NCI-H1417 treated with DMSO at 0.1 percent for 48 hours (cell line): ENCODE data around the gene KRTAP1-4.
"Not testable (repeated sequence)": the region's sequence is repeated elsewhere in the genome, so short reads cannot be mapped to it uniquely, and the experiment has no call there.

Experiments used
- DNase-seq: peaks from one replicate; lab custom pipeline; 2025; lab: John Stamatoyannopoulos, UW

KRTAP1-4 gene

DNA sequence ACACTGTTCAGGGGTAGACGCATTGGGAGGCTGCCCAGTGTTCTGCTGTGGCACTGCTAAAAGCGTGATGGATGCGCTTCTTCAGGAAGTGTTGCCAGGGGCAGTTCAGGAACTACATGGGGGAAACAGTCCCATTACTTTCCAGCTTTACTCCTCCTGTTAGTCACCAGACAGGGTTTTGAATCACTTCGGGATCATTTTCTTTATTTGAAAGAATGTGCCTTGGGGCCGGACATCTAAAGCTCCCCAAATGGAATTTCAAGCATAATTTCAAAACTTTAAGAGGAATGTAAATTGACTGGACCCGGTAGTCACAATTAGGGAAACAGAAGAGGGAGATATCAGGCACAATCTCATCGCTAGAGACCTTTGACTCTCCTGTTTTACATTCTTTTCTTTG, 18.4 kb upstream of the KRTAP1-4 start:
- DNase-seq, result no peak

DNA sequence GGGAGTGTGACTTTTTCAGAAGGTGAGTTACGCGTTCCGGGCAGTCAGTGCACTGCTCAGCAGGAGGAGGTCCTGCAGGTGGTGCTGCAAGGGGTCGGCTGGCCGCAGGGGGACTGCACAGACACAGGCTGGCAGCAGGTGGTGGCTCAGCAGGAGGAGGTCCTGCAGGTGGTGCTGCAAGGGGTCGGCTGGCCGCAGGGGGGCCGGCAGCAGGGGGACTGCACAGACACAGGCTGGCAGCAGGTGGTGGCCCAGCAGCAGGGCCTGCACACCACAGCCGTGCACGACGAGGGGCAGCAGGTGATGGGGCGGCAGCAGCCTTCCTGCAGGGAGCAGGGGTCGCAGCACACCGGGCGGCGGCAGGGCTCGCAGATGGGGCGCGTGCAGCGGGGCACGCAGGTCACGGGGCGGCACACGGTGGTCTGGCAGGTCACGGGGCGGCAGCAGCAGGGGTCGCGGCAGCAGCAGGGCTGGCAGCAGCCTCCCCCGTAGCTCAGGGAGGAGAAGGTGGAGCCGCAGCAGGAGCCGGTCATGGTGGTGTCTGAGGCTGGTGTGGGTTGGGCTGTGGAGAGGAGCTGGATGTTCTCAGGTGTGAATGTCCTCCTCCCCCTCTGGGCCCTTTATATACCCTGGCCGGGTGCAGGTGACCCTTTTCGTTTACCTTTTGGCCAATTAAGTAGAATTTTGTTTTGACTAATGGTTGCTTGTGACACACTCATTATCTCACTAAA, 16.9 kb upstream of the KRTAP1-4 start, which contains the start of gene KRTAP2-1:
Gene KRTAP2-1, minus strand, starts transcription at position 582 of the 731 bp plus-strand sequence. Its CDS starts 49 bp downstream, at position 533.
- not testable (repeated sequence) for DNase-seq

DNA sequence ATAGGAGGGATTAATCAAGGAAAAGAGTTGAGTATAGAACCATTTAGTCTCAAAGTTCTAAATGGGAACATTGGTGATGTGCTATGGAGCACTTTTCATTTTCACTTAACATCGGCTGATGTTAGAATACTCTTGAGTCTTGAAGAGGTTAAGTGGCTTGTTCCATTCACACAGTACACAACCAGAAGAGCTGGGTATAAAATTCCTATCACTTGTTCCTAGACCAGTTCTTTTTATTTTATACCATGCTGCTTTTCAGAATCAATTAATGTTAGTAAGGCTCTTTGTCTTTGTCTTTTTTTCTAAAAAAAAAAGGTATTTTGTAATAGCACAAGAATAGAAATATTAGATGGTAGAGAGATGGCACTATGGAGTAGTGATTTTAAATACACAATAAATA, 13.0 kb upstream of the KRTAP1-4 start:
- no peak for DNase-seq

DNA sequence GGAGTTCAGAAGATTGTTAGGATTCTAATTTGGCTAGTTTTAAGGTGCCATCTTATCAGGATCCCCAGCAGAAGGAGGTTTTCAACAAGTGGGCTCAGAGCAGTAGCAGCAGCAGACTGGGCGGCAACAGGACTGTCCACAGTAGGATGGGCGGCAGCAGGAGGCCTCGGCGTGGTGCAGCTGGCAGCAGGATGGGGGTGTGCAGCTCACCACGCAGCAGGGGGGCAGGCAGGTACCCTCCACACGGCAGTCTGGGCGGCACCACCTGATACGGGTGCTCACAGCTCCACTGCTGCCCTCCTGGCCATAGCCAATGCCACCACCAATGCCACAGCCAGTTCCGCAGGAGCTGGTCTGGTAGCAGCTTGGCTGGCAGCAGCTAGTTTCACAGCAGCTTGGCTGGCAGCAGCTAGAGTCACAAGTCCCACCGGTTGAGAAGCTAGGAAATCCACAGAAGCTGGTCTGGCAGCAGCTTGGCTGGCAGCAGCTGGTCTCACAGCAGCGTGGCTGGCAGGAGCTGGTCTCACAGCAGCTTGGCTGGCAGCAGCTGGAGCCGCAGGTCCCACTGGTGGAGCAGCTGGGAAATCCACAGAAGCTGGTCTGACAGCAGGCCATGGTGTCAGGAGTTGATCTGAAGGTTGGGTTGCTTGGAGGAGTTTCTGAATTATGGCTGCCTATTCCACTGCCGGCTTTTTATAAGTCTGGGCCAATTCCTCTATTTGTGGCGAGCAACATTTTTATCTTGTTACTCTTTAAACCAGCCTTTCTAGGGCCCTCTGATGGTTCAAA, 11.0 kb upstream of the KRTAP1-4 start, which contains the start of gene KRTAP1-1:
Gene KRTAP1-1, minus strand, starts transcription at position 668 of the 789 bp plus-strand sequence. Its CDS starts 53 bp downstream, at position 615.
- DNase-seq, result not testable (repeated sequence)

DNA sequence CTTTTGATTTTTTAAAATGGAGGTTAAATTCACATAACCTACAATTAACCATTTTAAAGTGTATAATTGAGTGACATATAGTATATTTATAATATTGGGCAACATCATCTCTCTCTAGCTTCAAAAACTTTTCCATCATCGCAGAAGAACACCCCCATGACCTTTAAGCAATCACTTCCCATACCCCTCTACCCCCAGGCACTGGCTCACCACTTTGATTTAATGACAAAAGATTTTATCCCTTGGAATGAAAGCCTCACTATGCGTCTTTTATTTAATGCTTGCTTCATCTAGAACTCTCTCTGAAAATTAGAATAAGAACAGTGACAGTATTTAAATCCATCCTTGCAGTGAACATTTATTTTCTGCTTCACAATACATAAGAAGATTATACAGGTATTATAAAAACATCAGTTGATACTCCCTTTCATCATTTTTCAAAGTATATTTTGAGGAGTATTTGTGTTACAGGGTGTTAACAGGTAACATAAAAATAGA, 7.9 kb upstream of the KRTAP1-4 start:
- DNase-seq, result no peak

DNA sequence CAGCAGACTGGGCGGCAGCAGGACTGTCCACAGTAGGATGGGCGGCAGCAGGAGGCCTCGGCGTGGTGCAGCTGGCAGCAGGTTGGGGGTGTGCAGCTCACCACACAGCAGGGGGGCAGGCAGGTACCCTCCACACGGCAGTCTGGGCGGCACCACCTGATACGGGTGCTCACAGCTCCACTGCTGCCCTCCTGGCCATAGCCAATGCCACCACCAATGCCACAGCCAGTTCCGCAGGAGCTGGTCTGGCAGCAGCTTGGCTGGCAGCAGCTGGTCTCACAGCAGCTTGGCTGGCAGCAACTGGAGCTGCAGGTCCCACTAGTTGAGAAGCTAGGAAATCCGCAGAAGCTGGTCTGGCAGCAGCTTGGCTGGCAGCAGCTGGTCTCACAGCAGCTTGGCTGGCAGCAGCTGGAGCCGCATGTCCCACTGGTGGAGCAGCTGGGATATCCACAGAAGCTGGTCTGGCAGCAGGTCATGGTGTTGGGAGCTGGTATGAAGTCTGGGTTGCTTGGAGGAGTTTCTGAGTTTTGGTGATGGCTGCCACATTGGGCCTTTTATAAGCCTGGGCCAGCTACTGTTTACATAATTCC, 4.4 kb upstream of the KRTAP1-4 start, which contains the start of gene KRTAP1-3:
Gene KRTAP1-3, minus strand, starts transcription at position 529 of the 590 bp plus-strand sequence. Its CDS starts 53 bp downstream, at position 476.
- not testable (repeated sequence) for DNase-seq

DNA sequence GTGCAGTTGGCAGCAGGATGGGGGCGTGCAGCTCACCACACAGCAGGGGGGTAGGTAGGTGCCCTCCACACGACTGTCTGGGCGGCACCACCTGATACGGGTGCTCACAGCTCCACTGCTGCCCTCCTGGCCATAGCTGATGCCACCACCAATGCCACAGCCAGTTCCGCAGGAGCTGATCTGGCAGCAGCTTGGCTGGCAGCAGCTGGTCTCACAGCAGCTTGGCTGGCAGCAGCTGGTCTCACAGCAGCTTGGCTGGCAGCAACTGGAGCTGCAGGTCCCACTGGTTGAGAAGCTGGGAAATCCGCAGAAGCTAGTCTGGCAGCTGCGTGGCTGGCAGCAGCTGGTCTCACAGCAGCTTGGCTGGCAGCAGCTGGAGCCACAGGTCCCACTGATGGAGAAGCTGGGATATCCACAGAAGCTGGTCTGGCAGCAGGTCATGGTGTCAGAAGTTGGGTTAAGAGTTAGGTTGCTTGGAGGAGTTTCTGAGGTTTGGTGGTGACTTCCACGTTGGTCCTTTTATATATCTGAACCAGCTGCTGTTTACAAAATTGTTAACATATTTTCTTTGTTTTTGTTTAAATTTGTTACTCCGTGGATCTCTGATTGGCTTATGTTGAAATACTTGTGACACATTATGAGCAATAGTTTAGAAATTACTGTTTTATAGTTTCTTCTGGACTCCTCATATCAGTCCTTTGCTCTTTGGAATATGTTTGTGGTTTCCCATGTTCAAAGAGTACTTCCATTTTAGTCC, 3.1 kb downstream of the KRTAP1-4 start, which contains the start of gene KRTAP1-5:
Gene KRTAP1-5, minus strand, starts transcription at position 494 of the 757 bp plus-strand sequence. Its CDS starts 53 bp downstream, at position 441.
- no peak for DNase-seq

DNA sequence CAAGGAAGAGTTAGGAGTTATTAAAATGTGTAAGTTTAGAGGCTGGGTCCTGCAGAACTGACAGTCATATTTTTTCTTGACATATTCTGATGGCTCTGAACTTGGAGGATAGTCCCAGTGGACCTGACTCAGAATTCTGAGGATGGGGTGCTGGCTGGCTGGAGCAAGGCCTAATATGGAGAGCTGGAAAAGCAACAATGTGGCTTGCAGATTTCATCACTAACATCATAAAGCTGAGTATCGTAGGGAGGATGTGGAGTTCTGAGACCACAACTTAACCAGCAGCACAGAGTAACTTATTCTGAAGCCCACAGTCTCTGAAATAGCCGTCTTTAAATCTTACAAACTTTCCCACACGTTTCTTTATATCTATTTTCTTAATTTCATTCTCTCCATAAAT, 5.3 kb downstream of the KRTAP1-4 start:
- DNase-seq, result no peak

DNA sequence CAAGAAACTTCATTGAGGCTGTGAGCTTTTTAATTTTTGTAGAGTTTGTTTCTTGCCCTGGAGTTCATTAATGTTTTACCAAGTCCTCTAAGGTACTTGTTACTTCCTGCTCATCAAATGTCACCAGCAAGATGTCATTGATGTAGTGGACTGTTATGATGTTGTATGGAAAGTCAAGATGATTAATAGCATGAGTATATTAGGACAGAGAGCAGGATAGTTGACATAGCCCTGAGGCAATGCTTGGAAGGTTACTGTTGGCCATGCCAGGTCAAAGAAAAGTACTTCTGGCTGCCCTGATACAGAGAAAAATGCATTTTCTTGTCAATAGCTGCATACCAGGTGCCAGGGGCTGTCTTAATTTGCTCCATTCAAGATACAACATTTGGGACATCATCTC, 9.7 kb downstream of the KRTAP1-4 start:
- DNase-seq, result no peak

DNA sequence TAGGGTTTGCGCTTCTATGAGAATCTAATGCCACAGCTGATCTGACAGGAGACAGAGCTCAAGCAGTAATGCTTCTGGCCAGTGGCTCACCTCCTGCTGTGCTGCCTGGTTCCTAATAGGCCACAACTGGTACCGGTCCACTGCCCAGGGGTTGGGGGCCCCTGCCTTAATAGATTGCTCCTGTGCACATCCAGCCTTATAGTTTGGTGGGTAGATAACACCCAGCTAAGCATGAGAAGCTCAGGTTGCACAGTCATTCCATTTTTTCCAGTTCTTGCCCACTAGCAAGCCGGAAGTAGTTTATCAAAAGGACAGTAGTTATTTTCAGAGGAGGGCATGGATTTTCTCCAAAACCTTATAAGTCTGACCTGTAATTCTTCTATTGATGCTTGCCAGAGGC, 10.6 kb downstream of the KRTAP1-4 start:
- no peak for DNase-seq

DNA sequence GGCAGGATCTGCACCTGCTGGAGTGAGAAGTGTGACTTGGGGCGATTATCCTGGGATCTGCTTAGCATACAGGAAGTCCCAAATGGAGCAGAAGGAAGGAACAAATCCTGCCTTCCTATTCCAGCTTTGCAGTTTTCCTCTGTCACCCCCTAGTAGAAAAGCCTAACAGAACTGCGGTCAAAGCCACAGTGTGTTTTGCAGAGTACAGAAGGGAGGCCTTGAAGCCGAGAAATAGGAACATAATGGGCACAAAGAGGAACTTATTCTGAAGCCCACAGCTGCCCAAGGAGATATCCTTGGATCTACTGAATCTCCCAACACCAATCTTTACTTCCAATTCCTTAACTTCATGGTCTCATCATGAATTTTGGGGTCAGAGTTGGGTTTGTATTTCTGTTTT, 11.5 kb downstream of the KRTAP1-4 start:
- DNase-seq, result no peak

DNA sequence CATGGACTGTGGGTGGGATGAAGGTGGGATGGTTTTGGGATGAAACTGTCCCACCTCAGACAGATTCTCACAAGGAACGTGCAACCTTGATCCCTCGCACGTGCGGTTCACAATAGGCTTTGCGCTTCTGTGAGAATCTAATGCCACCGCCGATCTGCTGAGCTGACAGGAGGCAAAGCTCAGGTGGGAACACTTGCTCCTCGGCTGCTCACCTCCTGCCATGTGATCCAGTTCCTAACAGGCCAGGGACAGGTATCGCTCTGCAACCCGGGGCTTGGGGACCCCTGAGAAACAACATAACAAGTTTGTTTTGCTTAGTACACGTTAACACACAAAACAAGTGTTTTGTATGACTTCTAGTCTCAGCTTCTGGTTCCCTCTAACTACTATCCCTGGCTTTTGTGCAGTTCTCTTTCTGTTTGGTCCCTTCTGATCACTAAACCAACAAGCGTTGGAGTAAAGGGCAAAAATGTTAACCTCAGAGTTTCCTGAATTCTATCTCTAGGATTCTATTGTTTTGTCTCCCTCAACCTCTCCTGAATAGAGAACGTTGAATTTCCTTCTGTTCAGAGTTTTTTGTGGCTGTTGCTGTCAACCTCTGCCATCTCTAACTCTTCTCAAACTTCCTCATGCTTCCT, 13.3 kb downstream of the KRTAP1-4 start:
- no peak for DNase-seq

DNA sequence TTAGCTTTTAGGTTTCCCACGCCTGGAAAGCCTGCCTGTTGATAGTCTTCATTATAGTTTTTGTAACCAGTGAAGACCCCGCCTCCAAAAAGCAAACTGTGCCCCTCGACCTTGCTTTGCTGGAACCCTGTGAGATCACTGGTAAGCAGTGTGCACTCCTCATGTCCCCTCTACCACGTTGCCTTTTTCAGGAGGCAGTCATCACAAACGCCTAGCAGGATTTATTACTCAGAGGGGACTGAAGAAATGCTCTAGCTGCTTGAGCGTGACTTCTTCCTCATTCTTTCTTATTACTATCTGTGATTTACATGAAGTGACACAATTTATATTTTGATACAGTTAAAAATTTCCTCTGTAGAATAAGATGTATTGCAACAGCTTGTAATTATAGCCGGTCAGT, 14.5 kb downstream of the KRTAP1-4 start:
- DNase-seq, result no peak

DNA sequence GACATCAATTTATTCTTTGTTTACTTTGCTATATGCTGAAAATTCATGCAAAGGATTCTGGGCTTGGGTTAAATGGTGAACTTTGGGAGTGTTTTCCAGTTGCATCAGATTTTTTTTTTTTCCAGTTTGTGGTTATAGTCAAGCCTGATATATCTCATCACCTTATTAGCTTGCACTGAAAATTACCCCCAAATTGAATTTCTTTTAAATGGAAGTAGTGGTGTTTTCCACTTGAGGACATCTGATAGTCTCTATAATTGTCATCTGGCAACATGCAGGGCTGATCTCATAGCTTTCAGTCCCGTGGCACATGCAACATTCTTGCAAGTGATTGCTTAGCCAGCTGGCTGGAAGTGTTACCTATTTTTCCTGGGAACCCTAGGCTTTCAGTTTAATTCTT, 16.4 kb downstream of the KRTAP1-4 start:
- DNase-seq, result no peak

DNA sequence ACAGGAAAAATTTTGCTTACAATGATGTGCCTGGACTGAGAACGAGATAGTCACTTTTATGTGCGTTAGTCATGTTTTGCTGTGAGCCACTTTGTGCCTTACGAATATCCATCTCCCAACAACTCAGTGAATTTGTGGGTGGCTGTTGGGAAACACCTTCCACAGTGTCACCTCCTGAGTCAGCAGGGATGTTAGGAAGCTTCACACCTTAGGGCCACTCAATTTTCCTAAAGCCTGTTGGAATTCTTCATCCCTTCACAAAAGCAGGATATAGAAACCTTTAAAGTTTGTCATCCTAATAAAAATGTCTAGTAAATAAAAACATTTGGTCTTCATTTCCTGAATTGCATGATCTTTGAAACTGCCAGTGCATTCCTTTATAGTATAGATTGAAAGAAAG, 16.8 kb downstream of the KRTAP1-4 start:
- no peak for DNase-seq

DNA sequence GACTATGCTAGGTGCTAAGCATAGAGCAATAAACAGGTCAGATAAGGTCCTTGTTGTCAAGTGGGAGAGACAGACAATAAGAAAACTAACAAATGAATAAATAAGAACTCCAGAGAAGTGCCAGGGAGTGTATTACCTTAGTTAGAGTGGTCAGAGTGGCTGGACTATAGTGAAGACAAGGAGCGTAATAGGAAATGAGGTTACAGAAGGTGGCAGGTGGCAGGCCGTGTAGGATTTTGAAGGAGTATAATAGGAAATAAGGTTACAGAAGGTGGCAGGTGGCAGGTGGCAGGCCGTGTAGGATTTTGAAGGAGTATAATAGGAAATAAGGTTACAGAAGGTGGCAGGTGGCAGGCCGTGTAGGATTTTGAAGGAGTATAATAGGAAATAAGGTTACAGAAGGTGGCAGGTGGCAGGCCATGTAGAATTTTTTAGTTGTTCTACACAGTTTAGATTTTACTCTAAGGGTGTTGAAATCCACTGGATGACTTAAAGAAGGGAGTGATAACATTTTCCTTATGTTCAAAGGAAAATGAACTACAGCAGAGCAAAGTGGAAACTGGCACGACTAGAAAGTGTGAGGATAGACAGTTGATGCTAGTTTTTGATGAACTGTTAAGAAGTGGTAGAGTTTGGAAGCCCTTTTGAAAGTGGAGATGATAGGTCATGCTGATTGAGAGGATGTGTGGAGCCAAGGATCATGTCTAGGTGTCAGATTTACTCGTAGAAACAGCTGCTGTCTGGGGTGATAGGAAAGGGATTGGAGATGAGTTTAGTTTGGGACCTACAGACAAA, 17.5 kb downstream of the KRTAP1-4 start:
- no peak for DNase-seq

DNA sequence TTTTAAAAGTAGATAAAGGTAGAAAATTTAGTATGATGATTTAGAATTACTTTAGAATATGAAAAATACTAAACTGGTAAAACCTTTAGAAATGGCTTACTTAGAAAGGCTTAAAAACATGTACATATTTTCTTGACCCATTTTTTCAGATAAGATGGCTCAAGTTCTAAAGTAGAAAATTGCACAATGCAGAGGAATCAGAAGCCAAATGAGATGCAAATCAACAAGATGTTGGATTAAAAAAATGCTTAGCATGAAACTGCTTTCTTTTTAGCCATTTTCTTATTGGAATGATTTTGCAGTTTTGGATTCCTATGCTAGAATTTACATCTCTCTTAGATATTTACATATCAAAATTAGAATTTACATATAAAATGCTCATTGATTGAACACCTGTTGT, 19.6 kb downstream of the KRTAP1-4 start:
- DNase-seq, result no peak

DNA sequence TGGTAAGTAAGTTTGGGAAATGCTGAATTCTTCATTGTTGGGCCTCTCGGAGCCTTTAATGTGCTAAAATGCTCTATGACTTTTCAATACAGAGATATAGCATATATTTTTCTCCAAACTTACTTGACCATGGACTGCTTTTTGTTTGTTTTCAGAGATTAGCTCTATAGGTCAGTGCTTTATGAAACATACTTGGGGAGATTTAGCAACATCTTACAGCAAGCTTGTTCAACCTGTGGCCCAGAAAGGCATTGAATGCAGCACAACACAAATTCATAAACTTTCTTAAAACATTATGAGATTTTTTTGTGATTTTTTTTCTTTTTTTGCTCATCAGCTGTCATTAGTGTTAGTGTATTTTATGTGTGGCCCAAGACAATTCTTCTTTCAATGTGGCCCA, 20.1 kb downstream of the KRTAP1-4 start:
- DNase-seq, result no peak

DNA sequence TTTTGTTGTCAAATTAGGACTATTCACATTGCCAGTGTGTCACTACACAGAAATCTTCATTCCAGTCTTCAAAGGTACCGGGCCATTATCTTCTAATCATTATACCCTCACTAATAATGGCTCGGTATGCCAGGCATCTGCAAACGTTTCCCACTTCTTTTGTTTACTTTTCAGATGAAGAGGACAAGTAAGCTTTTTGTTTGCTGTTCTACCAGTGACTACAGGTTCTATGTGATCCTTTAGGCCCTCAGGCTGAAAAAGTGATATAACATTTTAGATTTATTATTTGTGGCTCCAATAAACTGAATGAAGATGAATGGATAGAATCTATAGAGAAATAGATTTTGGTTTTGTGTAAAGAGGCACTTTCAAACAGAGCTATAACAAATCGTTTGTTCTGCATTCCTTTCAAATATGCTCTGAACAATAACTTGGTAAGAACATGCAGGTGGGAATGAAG, 20.7 kb downstream of the KRTAP1-4 start:
- no peak for DNase-seq

DNA sequence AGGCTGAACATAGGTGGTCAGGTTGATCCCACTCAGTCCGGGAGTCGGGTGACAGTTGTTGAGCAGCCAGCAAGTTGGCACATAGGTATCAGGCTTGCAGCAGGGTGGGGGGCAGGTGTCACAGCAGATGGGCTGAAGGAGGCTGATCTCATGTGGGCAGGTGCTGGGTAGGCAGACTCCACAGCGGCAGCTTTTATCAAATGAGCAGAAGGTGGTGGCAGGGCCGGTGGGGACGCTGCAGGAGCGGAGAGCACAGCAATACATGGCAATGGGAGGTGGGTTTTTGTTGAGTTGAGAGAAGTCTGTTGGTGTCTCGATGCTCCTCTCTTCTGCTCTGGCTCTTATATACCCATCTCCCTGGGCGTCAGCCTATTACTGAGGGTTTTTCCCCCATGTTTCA, 21.2 kb downstream of the KRTAP1-4 start, which contains the start of gene KRTAP3-1:
Gene KRTAP3-1, minus strand, starts transcription at position 318 of the 400 bp plus-strand sequence. Its CDS starts 54 bp downstream, at position 264.
- no peak for DNase-seq
